HG02884 (cell line): ENCODE results near the gene EPG5.
"Not testable (repeated sequence)": the region's sequence is repeated elsewhere in the genome, so short reads cannot be mapped to it uniquely, and the experiment has no call there.

Experiments
- ATAC-seq: cut with Tn5 transposase; IDR thresholded peaks from one replicate; pipeline ENCODE4 v1.9.1; 2021; ENCODE audit warnings: mild to moderate bottlenecking, moderate library complexity; ENCODE audit not compliant: unreplicated experiment

Gene EPG5

GRCh38 chr18:45841765-45842442 is 125.2 kb downstream of the EPG5 start:
- ATAC-seq: no peak

DNA sequence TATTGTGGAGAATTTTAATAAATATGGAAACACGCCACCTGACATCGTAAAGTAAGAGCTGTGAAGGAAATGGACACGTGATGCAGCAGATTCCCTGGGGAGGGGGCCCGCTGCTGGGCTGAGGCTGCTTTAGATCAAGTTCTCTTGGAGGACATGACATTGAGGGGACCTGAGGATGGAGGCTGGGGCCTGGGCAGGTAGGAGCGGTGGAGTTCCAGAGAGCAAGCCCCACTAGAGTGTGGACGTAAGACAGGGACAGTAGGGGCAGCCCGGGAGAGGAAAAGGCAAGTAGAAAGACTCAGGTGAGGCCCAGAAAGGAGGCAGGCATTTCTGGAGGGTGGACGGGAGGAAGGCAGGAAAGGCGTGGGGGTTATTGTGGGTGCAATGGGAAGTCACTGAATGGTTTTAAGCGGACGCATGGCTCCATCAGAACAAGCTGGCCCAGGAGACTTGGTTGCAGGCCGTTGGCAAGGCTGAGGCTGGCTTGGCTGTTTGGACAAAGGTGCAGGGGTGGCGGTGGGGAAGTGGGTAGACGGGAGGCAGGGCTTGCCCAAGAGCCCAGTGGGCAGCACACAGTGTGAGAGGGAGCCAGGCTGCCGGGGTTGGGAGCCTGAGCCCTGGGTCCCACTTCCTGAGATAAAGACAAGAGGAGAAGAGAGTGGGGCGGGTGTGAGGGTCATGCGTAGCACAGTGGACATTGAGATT is 125.9 kb downstream of the EPG5 start:
- no peak for ATAC-seq

DNA sequence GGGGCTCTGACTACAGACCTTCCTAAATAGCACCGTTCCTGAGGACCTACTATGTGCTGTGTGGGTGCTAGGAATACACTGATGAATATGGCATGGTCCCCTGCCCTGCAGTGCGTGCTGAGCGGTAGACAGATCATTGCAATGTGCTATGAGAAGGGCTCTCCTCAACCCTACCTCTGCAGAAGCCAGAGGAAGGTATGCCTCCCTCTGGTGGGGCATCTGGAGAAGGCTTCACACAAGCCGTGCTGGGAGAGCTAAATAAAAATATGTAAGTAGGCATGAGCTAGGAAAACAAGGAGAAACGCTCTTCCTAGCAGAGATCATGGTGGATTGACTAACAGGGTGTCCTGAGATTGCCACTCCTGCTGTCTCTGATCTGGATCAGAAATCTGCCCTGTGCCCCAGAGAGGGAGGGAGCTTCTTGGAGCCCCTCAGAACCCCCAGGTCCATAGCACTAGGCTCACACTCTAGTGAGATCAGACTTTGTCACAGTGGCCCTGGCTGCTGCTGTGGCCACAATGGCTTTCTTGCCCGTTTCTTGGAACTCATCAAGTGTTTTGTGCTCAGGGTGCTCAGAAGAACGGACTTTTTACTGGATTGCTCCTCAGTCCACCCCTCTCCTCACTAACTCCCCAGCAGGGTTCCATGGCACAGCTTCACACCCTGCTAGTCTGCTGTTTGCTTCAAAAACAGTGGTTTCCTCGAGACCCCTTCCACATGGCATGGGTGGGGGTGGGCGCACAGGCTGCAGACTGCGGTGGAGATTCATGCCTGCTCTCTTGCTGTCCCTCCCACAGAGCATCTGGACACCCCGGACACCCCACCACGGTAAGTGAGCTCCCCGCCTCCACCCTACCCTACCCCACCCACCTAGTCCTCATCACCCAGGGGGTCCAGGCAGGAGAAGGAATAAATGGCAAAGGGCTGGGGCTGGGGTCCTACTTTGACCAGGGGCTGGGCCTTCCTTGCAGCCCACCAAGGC is 127.4 kb downstream of the EPG5 start:
- no peak for ATAC-seq

- ATAC-seq: no peak
These were observed 128.6 kb downstream of the EPG5 start for GRCh38 chr18:45838302-45839070.

DNA sequence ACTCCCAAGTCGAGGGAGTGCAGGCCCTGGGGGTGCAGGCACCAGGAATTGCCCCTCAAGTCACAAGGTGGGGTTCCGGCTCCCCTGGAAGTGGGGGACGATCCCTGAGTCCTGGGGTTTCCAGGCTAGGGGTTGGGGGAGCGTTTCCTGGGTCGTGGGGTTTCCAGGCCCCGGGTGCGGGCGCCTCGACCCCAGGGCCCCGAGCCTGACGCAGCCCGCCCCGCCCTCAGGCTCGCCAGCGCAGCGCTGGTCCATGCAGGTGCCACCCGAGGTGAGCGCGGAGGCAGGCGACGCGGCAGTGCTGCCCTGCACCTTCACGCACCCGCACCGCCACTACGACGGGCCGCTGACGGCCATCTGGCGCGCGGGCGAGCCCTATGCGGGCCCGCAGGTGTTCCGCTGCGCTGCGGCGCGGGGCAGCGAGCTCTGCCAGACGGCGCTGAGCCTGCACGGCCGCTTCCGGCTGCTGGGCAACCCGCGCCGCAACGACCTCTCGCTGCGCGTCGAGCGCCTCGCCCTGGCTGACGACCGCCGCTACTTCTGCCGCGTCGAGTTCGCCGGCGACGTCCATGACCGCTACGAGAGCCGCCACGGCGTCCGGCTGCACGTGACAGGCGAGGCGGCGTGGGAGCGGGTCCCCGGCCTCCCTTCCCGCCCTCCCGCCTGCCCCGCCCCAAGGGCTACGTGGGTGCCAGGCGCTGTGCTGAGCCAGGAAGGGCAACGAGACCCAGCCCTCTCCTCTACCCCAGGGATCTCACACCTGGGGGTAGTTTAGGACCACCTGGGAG is 129.7 kb downstream of the EPG5 start:
- ATAC-seq: no peak

DNA sequence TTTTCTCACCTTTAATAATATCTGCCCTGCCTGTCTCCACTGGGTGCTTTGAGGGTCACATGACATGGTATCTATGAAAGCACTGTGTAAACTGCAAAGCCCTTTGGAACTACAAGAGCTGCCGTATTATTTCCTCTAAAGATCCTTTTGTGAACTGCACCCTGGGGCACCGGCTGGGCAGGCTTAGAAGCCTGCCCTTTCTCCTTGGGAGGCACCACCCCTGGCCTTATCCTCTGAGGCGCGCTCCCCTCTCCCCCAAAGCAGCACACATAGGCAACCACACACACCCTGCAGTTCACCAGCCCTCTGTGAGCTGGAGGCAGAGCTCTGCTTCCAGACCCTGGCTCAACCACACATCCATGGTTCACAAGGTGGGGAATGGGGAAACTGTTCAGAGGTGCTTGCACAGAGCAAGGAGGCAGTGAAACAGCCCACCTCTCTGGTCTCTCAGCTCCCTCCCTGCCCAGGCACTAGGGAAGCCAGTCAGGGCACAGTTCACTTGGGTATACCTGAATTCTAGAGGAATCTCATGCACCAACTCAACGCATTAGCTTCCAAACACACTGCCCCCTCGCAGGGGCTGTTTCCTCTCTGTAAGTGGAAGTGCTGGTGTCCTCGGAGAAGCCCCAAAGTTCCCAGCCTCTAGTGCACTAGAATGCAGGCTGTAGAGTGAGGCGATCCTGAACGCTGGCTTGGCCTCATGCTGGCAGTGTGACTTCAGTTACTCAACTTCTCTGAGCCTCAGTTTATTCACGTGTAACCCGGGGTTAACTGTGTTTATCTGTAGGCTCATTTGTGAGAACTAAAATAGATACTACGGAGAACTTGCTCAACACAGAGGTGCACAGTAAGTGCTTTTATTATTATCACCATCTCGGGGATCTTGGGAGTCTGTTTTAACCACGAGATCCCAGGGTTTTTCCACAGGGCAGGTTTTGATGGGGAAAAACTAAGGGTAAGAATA is 130.6 kb downstream of the EPG5 start:
- no peak for ATAC-seq

DNA sequence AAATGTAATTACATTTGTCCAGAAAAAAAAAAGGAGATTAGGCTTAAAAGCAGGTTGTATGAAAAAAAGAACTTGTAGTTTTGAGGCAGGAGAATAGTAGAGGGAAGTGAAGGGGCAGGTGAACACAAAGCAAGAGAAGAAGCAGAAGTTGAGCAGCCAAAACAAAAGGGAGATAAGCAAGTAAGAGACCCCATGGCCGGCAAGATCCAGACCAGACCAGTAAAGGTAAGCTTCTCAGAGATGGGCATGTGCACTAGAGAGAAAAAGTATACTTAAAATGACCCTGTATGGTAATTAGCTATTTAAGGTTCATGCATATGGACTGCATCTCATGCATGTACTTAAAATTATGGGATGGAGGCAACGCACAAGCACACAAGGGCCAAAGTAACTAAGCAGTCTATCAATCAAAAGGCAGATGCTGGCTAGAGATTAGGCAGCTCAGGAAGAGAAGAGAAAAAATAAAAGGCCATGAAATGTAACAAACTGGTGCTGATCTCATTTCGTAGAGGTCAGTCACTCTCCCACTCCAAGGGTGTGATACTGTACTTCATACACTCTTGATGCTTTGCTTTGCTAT is 132.0 kb downstream of the EPG5 start:
- ATAC-seq: no peak

DNA sequence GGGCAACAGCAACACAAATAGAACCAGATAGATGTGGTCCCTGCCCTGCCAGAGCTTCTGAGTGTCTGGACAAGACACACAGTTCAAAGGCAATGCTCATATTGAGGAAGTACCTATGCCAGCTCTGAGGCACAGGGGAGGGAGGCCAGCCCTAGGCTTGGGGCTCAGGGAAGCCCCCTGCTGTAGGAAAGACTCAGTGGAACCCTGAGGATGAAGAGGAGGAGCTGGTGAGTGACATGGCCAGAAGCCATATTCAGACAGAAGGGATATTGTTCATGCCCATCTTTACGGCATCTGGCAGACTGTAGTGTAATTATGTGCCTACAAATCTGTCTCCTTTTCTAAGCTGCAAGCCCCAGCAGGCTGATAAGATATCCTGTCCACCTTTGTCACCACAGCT is 132.8 kb downstream of the EPG5 start:
- no peak for ATAC-seq

DNA sequence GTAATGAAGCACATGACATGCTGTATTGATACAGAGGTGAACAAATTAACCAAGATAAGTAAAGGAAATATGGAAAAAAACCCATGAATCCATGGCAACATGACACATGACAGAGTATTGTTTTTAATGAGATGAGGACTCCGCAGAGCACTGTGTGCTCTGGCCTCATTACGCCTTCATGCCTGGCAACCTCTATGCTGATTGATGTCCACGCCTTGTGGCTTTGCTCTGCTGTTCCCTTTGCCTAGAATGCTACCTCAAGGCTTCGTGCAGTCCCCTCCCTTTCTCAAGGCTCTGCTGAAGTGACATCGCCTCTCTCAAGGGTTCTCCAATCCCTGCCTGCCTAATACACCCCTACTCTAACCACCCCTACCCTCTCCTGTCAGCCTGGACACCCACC is 133.3 kb downstream of the EPG5 start:
- ATAC-seq: no peak

- no peak for ATAC-seq
These were observed 136.2 kb downstream of the EPG5 start for GRCh38 chr18:45830917-45831316.

- no peak for ATAC-seq
These were observed 137.3 kb downstream of the EPG5 start for GRCh38 chr18:45829855-45830254.

GRCh38 chr18:45828917-45829811 is 138.0 kb downstream of the EPG5 start:
- no peak for ATAC-seq

DNA sequence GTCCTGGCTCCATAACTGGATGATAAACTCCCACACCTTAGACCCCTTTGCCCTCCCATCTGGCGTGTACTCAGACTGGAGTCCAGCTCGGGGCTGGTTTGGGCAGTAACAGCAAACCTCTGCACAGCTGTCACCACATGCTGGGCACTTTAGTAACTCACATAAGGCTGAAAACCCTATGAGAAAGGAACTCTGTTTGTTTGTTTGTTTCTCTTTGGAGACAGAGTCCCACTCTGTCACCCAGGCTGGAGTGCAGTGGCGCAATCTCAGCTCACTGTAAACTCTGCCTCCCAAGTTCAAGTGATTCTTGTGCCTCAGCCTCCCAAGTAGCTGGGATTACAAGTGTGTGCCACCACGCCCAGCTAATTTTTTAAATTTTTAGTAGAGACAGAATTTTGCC is 140.4 kb downstream of the EPG5 start:
- not testable (repeated sequence) for ATAC-seq

DNA sequence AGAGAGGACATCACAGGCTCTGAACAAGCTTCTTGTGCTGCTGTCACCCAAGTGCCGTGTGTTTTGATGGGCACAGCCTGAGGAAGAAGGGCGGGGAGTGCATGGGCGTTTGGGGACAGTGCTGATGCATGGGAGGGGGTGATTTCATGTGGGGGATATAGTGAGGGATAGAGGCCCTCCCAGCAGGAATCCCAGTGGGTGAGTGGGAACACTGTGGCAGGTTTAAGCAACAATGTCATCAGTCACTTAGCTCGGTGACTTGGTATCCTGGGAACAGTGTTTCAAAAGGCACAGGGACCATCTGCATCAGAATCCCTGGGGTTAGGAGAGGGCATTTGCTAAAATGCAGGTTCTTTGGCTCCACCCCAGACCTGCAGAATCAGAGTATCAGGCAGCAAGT is 141.0 kb downstream of the EPG5 start:
- ATAC-seq: no peak

- no peak for ATAC-seq
These were observed 141.7 kb downstream of the EPG5 start, which contains the start of gene SIGLEC15 for GRCh38 chr18:45825258-45826044. Gene SIGLEC15, plus strand, starts transcription at chr18:45825675. Its CDS starts 54 bp downstream, at chr18:45825729.

DNA sequence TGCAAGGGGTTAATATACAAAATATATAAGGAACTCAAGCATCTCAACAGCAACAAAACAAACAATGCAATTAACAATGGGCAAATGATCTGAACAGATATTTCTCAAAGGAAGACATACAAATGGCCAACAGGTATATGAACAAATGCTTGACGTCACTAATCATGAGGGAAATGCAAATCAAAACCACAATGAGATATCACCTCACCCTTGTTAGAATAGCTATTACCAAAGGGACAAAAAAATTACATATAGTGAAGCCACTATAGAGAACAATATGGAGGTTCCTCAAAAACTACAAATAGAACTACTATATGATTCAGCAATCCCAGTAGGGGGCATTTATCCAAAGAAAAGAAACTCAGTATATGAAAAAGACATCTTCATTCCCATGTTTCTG is 145.4 kb downstream of the EPG5 start:
- no peak for ATAC-seq

DNA sequence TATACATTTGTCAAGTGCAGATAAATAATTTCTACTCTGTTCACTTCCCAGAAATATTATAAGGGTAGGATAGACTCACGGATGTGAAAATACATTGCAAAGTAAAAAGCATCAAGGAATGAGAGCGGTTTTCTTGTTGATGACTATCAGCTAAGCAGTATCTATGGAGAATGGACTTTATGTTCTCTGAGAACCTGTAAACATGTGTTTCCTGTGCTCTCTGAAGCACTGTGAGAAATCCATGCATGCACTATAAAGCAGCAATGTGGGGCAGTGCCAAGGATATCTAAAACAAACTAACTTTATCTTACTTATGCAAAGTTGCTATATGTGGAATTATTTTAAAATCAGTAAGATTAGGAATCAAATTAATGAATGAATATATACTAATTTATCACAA is 146.1 kb downstream of the EPG5 start:
- ATAC-seq: no peak
